ENCODE data around the gene CYTH2.

GRCh38 chr19:48506138-48506733, 37.1 kb downstream of the CYTH2 start:
- TF ChIP-seq EZH2 (IDR thresholded peaks at IDR 0.05; ENCODE audit: borderline replicate concordance, low read depth, low read length, severe bottlenecking) (no peak), CTCF (IDR thresholded peaks at IDR 0.05; ENCODE audit: borderline replicate concordance, extremely low read depth, low read length, poor library complexity, severe bottlenecking) (peak; percentile 61)
